NCI-H226 (cell line): ENCODE results near the gene SLC26A8.
A peak's percentile ranks its signal among the peaks of the same experiment; 100 is the strongest.

ENCODE experiments used
- DNase-seq: peaks from one replicate; pipeline ENCODE4 v3.0.0-alpha.2; 2015

The SLC26A8 gene

GRCh38 chr6:36023996-36024795 is at the start of gene SLC26A8:
TSS of gene SLC26A8 (minus strand) at chr6:36024641. CDS start at chr6:36019707, 4,934 bp downstream.
- DNase-seq = no peak

GRCh38 chr6:36073587-36073986 is 49.1 kb upstream of the SLC26A8 start:
- no peak for DNase-seq

GRCh38 chr6:36072681-36073080 is 48.2 kb upstream of the SLC26A8 start:
- DNase-seq = no peak

GRCh38 chr6:36071714-36072113 is 47.3 kb upstream of the SLC26A8 start:
- no peak for DNase-seq

GRCh38 chr6:36071281-36071680 is 46.8 kb upstream of the SLC26A8 start:
- DNase-seq = no peak

- DNase-seq = no peak
These were observed 45.8 kb upstream of the SLC26A8 start for GRCh38 chr6:36070252-36070651.

GRCh38 chr6:36069573-36069972 is 45.1 kb upstream of the SLC26A8 start:
- DNase-seq = no peak

GRCh38 chr6:36068586-36068985 is 44.1 kb upstream of the SLC26A8 start:
- no peak for DNase-seq

GRCh38 chr6:36068012-36068392 is 43.6 kb upstream of the SLC26A8 start:
- DNase-seq = no peak

- peak; percentile 56 for DNase-seq
These were observed 43.1 kb upstream of the SLC26A8 start for GRCh38 chr6:36067374-36068011.

GRCh38 chr6:36066817-36067216 is 42.4 kb upstream of the SLC26A8 start:
- DNase-seq = no peak

- no peak for DNase-seq
These were observed 41.5 kb upstream of the SLC26A8 start for GRCh38 chr6:36065916-36066315.

- no peak for DNase-seq
These were observed 40.4 kb upstream of the SLC26A8 start for GRCh38 chr6:36064770-36065396.

- no peak for DNase-seq
These were observed 39.0 kb upstream of the SLC26A8 start for GRCh38 chr6:36063318-36064060.

GRCh38 chr6:36062247-36062646 is 37.8 kb upstream of the SLC26A8 start:
- DNase-seq = no peak

- no peak for DNase-seq
These were observed 36.8 kb upstream of the SLC26A8 start for GRCh38 chr6:36061236-36061635.

- DNase-seq = no peak
These were observed 31.7 kb upstream of the SLC26A8 start for GRCh38 chr6:36056178-36056577.

GRCh38 chr6:36054956-36055355 is 30.5 kb upstream of the SLC26A8 start:
- no peak for DNase-seq

- DNase-seq = no peak
These were observed 30.0 kb upstream of the SLC26A8 start for GRCh38 chr6:36054415-36054814.

- no peak for DNase-seq
These were observed 29.4 kb upstream of the SLC26A8 start for GRCh38 chr6:36053878-36054277.

GRCh38 chr6:36052097-36052496 is 27.7 kb upstream of the SLC26A8 start:
- DNase-seq = no peak

GRCh38 chr6:36050947-36051710 is 26.7 kb upstream of the SLC26A8 start:
- no peak for DNase-seq

- DNase-seq = no peak
These were observed 25.9 kb upstream of the SLC26A8 start for GRCh38 chr6:36050305-36050704.
